Measurements from ENCODE around the gene TMPRSS13.

DNA sequence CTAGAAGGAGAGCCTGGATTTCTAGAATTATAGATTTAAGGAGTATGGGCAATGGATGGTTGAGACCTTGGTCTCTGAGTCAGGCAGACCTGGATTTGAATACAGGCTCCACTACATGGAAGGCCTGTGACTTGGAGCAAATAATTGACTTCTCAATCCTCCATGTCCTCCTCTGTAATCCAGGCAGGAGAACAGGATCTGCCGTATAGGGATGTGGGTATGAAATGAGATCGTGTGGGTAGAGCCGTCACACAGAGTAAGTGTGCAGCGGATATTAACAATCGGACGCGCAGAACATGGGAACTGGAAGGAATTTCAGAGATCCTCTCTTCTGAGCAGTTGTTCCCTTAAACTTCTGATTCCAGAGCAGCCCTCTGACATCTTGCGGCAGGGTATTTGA is 11.5 kb upstream of the TMPRSS13 start:
- TF ChIP-seq CTCF (IDR thresholded peaks at IDR 0.05): no peak
- no peak for TF ChIP-seq EP300 (IDR thresholded peaks at IDR 0.05)
